Placental pericyte (primary cell): ENCODE data around the gene SUCO. TPM values are rescaled to one million over a fixed set of nuclear protein-coding genes. Genes with fewer than 3 reads are reported as not detected.

ENCODE experiments used
- small RNA-seq: library from RNA; depleted of rRNA; stranded (forward); fragments of <200 nt; gene quantifications from one replicate; pipeline ENCODE3, GENCODE V24; 2012; ENCODE audit warnings: low replicate concordance
- total RNA-seq: library from RNA; depleted of rRNA; stranded (reverse); fragments of >200 nt; gene quantifications from 2 replicates; pipeline ENCODE4 v1.2.3, GENCODE V29; 2012

SUCO gene, protein sequence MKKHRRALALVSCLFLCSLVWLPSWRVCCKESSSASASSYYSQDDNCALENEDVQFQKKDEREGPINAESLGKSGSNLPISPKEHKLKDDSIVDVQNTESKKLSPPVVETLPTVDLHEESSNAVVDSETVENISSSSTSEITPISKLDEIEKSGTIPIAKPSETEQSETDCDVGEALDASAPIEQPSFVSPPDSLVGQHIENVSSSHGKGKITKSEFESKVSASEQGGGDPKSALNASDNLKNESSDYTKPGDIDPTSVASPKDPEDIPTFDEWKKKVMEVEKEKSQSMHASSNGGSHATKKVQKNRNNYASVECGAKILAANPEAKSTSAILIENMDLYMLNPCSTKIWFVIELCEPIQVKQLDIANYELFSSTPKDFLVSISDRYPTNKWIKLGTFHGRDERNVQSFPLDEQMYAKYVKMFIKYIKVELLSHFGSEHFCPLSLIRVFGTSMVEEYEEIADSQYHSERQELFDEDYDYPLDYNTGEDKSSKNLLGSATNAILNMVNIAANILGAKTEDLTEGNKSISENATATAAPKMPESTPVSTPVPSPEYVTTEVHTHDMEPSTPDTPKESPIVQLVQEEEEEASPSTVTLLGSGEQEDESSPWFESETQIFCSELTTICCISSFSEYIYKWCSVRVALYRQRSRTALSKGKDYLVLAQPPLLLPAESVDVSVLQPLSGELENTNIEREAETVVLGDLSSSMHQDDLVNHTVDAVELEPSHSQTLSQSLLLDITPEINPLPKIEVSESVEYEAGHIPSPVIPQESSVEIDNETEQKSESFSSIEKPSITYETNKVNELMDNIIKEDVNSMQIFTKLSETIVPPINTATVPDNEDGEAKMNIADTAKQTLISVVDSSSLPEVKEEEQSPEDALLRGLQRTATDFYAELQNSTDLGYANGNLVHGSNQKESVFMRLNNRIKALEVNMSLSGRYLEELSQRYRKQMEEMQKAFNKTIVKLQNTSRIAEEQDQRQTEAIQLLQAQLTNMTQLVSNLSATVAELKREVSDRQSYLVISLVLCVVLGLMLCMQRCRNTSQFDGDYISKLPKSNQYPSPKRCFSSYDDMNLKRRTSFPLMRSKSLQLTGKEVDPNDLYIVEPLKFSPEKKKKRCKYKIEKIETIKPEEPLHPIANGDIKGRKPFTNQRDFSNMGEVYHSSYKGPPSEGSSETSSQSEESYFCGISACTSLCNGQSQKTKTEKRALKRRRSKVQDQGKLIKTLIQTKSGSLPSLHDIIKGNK (N-terminal part only)
- total RNA-seq, result 57.3 and 67.0 TPM in 2 replicates

GRCh38 chr1:172532700-172533512 lies at the start of gene SUCO:
SUCO (plus strand) TSS chr1:172533150; CDS start chr1:172533436, 286 bp downstream.

DNA sequence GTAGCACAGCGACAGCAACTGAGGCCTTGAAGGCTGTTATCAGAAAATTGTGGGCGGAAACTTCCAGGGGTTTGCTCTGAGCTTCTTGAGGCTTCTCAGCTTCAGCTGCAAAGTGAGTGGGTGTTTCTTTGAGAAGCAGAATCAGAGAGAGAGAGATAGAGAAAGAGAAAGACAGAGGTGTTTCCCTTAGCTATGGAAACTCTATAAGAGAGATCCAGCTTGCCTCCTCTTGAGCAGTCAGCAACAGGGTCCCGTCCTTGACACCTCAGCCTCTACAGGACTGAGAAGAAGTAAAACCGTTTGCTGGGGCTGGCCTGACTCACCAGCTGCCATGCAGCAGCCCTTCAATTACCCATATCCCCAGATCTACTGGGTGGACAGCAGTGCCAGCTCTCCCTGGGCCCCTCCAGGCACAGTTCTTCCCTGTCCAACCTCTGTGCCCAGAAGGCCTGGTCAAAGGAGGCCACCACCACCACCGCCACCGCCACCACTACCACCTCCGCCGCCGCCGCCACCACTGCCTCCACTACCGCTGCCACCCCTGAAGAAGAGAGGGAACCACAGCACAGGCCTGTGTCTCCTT lies 126.0 kb downstream of the SUCO start, which contains the start of gene FASLG:
TSS of gene FASLG (plus strand) at position 233 of the 583 bp plus-strand sequence. CDS start at position 332, 99 bp downstream.

Small RNA genes within 50 kb of the gene (small RNA-seq; reads per million reads assigned to genes)
- gene RNU6-693P, result not detected

Other genes starting within 250 kb of the SUCO start
- not detected in 2 replicates for gene C1orf105, start 112.5 kb upstream of the SUCO start, total RNA-seq
- gene PIGC, start 89.1 kb upstream of the SUCO start, total RNA-seq, result 14.9 and 22.8 TPM in 2 replicates
- gene FASLG, start 126.0 kb downstream of the SUCO start, total RNA-seq, result under 0.01 TPM in 1 of 2 replicates, not detected in the other